Common myeloid progenitor, CD34-positive (primary cell): ENCODE measurements around the gene ZNF672.
"Not testable (repeated sequence)": the region's sequence is repeated elsewhere in the genome, so short reads cannot be mapped to it uniquely, and the experiment has no call there.

ENCODE experiments used
- CTCF ChIA-PET: fragments of 350-600 bp; sonication (Branson Sonifier 250); formaldehyde crosslinking; loops from one replicate; lab custom pipeline; 2021; ENCODE audit warnings: antibody characterized with exemption; lab: Charles Lee
- POLR2A ChIA-PET: fragments of 350-600 bp; sonication (Branson Sonifier 250); formaldehyde crosslinking; loops from one replicate; lab custom pipeline; 2021; ENCODE audit warnings: antibody characterized with exemption; lab: Charles Lee
- DNase-seq, 3 donors: peaks; one replicate each; pipeline versions ENCODE4 v3.0.0 to v3.0.0-alpha.2; 2013
- H3K27ac ChIP-seq, 2 experiments: 1 replicate in 1 of 2; 2 replicates in 1 of 2; pipeline ENCODE4 v1.7.0; 2013; ENCODE audit warnings: inconsistent platforms in 2 of 2, low read length in 2 of 2, mild to moderate bottlenecking in 2 of 2, low read depth in 1 of 2, moderate library complexity in 1 of 2; ENCODE audit not compliant: severe bottlenecking in 2 of 2, insufficient read depth in 1 of 2, poor library complexity in 1 of 2
- H3K27me3 ChIP-seq, 5 experiments: replicated peaks in 2 of 5; 1 replicate in 3 of 5; 2 replicates in 2 of 5; pipeline versions ENCODE4 v1.6.1 to v1.7.0; 2013; ENCODE audit warnings: low read length in 4 of 5, mild to moderate bottlenecking in 2 of 5, moderate library complexity in 2 of 5, inconsistent platforms in 1 of 5; ENCODE audit not compliant: insufficient read depth in 5 of 5, control insufficient read depth in 4 of 5
- H3K36me3 ChIP-seq, 4 experiments: 1 replicate in 2 of 4; 2 replicates in 2 of 4; pipeline versions ENCODE4 v1.6.1 to v1.7.0; 2013; ENCODE audit warnings: low read length in 3 of 4, control low read depth in 1 of 4, mild to moderate bottlenecking in 1 of 4; ENCODE audit not compliant: control insufficient read depth in 4 of 4, insufficient read depth in 4 of 4
- H3K4me1 ChIP-seq, 4 experiments: 1 replicate in 3 of 4; 2 replicates in 1 of 4; pipeline versions ENCODE4 v1.6.1 to v1.7.1; 2013; ENCODE audit warnings: low read length in 3 of 4, mild to moderate bottlenecking in 3 of 4, control low read depth in 1 of 4, inconsistent platforms in 1 of 4, moderate library complexity in 1 of 4; ENCODE audit not compliant: control insufficient read depth in 4 of 4, insufficient read depth in 4 of 4; ENCODE audit errors: control extremely low read depth in 1 of 4
- H3K4me3 ChIP-seq, 7 experiments: 1 replicate in 4 of 7; 2 replicates in 3 of 7; pipeline versions ENCODE4 v1.5.1 to v1.7.0; 2013; ENCODE audit warnings: mild to moderate bottlenecking in 7 of 7, low read length in 6 of 7, moderate library complexity in 6 of 7, inconsistent platforms in 2 of 7, low read depth in 2 of 7, control low read depth in 1 of 7; ENCODE audit not compliant: insufficient read depth in 4 of 7, control insufficient read depth in 1 of 7; ENCODE audit errors: extremely low read depth in 1 of 7
- H3K9me3 ChIP-seq, 5 experiments: 1 replicate in 4 of 5; 2 replicates in 1 of 5; pipeline versions ENCODE4 v1.6.1 to v1.7.1; 2013; ENCODE audit warnings: low read length in 4 of 5, mild to moderate bottlenecking in 2 of 5, inconsistent platforms in 1 of 5, low read depth in 1 of 5, moderate library complexity in 1 of 5; ENCODE audit not compliant: control insufficient read depth in 4 of 5, insufficient read depth in 2 of 5; ENCODE audit errors: control extremely low read depth in 1 of 5
- WGBS: methylation state at CpG from one replicate; pipeline ENCODE4 v1.1.5; 2013; ENCODE audit not compliant: insufficient coverage; 5-methylcytosine and 5-hydroxymethylcytosine counted together

Gene ZNF672

DNA sequence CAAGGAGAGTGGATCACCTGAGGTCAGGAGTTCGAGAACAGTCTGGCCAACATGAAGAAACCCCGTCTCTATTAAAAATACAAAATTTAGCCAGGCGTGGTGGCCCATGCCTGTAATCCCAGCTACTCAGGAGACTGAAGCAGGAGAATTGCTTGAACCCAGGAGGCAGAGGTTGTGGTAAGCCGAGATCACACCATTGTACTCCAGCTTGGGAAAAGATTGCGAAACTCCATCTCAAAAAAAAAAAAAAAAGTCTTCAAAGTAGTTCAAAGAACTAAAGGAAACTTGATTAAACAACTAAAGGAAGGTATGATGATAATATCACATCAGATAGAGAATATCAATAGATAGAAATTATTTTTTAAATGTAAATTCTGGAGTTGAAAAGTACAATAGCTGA, 43.4 kb upstream of the ZNF672 start:
- H3K4me3 ChIP-seq, POLR2A ChIA-PET, H3K27me3 ChIP-seq, H3K27ac ChIP-seq, DNase-seq, H3K4me1 ChIP-seq, CTCF ChIA-PET, H3K36me3 ChIP-seq, H3K9me3 ChIP-seq: not testable (repeated sequence)
- WGBS, result 100% methylated on average over 4 of the region's 5 CpGs

DNA sequence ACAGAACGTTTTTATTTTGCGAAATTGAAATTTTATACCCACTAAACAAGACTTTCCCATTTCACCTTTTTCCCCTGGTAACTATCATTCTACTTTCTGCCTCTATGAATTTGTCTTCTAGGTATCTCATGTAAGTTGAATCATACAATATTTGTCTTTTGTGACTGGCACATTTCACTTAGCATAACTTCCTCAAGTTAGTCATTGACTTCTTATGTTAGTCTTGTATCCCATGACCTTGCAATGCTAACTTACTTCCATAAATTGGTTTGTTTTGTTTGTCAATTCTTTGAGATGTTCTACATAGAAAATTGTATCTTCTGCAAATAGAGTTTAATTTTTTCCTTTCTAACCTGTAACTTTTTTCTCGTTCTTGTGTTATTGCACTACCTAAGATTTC, 39.2 kb upstream of the ZNF672 start:
- no CpG with 5 or more reads among the region's 3 CpGs for WGBS
- Histone ChIP-seq H3K27me3 (no peaks in the 10 kb centered on the region), H3K4me1 (peaks cover 0 to 4% (median 2%) of the 10 kb centered on the region in 4 experiments), H3K9me3 (peaks cover 0 to 10% (median 0%) of the 10 kb centered on the region in 5 experiments), H3K27ac (no peak overlapping the region), H3K4me3 (no peak overlapping the region), H3K36me3 (no peaks in the 10 kb centered on the region)
- peak in 1 of 3 donors; percentile 19 for DNase-seq
- POLR2A ChIA-PET, result no interaction called here
- CTCF ChIA-PET, result interaction anchor here (1.5 kb wide), 1 partner anchor 9 kb away, joined by 3 read pairs; no protein-coding TSS in a partner anchor

DNA sequence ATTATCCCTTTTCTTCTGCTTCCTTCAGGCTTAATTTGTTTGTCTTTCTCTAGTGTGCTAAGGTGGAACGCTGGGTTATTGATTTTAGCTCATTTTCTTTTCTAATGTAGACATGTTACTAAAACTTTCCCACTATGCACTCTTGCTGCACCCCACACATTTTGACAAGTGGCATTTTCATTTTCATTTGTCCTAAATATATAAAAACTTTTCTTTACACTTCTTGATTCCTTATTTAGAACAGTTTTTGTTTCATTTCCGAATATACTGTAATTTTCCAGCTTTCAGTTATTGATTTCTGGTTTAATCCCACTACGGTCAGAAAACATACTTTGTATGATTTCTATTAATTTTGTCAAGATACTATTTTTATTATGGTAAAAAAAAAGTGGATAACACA, 37.6 kb upstream of the ZNF672 start:
- Histone ChIP-seq H3K4me3 (no peak overlapping the region), H3K36me3 (no peaks in the 10 kb centered on the region), H3K27me3 (no peaks in the 10 kb centered on the region), H3K9me3 (peaks cover 0 to 8% (median 0%) of the 10 kb centered on the region in 5 experiments), H3K4me1 (peaks cover 6 to 20% (median 16%) of the 10 kb centered on the region in 4 experiments), H3K27ac (no peak overlapping the region)
- DNase-seq, result no peak
- ChIA-PET CTCF (interaction anchor here (1.0 kb wide), 1 partner anchor 20 kb away, joined by 3 read pairs; no protein-coding TSS in a partner anchor), POLR2A (no interaction called here)
- WGBS, result no CpG with 5 or more reads among the region's 3 CpGs

DNA sequence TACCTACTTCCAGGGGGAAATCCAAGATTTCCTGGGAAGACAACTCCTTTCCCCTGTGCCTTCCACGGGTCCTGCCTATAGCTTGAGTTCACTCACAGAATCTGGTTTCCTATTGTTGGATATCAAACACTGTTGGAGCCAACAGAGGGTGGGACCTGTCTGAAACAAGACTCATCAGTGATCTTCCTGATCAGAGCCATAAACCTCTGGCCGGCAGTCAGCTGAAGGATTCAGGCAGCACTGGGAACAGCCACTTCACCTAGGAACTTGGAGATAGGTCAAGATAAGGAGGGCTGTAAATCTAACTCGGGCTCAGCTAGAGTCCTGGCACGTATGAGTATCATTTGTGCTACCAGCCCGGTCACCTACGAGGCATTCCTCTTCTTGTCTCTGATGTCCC, 35.6 kb upstream of the ZNF672 start:
- no peaks in the 10 kb centered on the region for H3K36me3 ChIP-seq
- peaks cover 19 to 39% (median 34%) of the 10 kb centered on the region in 4 experiments for H3K4me1 ChIP-seq
- no peak overlapping the region for H3K4me3 ChIP-seq
- no peak for DNase-seq
- H3K27ac ChIP-seq, result no peak overlapping the region
- 95% methylated on average over 6 of the region's 6 CpGs for WGBS
- ChIA-PET CTCF (no interaction called here), POLR2A (no interaction called here)
- H3K27me3 ChIP-seq, result no peaks in the 10 kb centered on the region
- peaks cover 0 to 5% (median 0%) of the 10 kb centered on the region in 5 experiments for H3K9me3 ChIP-seq

DNA sequence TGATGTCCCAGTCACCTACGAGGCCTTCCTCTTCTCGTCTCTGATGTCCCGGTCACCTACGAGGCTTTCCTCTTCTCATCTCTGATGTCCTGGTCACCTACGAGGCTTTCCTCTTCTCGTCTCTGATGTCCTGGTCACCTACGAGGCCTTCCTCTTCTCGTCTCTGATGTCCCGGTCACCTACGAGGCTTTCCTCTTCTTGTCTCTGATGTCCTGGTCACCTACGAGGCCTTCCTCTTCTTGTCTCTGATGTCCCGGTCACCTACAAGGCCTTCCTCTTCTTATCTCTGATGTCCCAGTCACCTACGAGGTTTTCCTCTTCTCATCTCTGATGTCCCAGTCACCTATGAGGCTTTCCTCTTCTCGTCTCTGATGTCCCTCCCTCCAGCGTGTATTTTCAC, 34.5 kb upstream of the ZNF672 start:
- POLR2A ChIA-PET, H3K9me3 ChIP-seq, H3K27me3 ChIP-seq, H3K27ac ChIP-seq, H3K36me3 ChIP-seq, H3K4me3 ChIP-seq, DNase-seq: not testable (repeated sequence)
- peaks cover 19 to 40% (median 36%) of the 10 kb centered on the region in 4 experiments for H3K4me1 ChIP-seq
- 95% methylated on average over 15 of the region's 15 CpGs for WGBS
- CTCF ChIA-PET, result interaction anchor here (4.7 to 11.5 kb wide), 3 partner anchors 18 to 182 kb away, joined by 53 to 186 read pairs (median 58); partner anchors contain the start of gene OR14I1

DNA sequence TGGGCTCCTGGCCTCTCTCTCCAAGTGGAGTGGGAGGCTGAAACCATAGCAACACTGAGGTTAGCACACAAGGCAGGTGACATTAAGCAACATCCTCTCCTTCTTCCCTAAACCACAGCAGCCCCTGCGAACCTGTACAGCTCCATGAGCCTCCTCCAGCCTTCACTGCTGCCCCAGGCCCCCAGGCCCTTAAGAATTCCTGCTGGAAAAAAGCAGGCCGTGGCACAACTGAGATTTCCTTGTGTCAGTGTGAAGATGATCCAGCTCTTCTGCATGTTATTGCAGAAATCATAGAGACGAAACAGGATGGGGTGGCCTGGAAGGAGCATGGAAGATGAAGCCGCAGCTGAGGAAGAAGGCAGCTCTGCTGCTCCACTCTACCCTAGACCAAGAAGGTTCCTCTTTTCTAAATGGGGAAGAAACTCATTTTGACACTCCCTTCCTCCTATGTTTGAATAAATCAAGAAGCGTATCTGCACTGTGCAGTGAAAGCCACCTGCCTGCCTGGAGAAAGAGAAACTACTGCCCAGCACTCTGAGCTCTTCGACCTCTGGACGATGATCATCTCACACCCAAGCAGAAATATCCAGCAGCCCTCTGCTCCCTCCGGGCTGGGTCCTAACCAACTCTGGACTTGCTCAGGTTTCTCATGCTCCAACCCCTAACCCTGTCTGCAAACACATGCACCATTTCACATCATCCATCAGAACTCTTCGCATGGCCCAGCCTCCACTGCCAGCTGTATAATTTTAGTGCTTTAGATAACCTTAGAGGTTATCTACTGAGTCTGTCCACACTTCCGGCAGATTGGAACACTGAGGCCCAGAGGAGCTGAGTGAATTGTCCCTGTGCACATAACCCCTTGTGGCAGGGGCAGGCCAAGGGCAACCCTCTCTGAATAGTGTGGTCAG, 33.0 kb upstream of the ZNF672 start:
- Histone ChIP-seq H3K27ac (peak overlapping the region in 1 of 2 experiments; percentile 20), H3K4me3 (peak overlapping the region in 5 of 7 experiments; percentile 19 to 64 (median 47)), H3K36me3 (no peaks in the 10 kb centered on the region), H3K4me1 (peaks cover 19 to 40% (median 36%) of the 10 kb centered on the region in 4 experiments), H3K27me3 (no peaks in the 10 kb centered on the region), H3K9me3 (peaks cover 0 to 5% (median 0%) of the 10 kb centered on the region in 5 experiments)
- peak; percentile 80 to 96 (median 94) for DNase-seq
- CTCF ChIA-PET, result interaction anchor here (0.6 to 11.5 kb wide), 13 partner anchors 11 to 869 kb away, joined by 3 to 186 read pairs (median 6); partner anchors contain the start of gene OR14I1
- WGBS, result 4% methylated on average over 10 of the region's 10 CpGs
- POLR2A ChIA-PET, result interaction anchor here (1.4 kb wide), 1 partner anchor 21 kb away, joined by 3 read pairs; the partner anchor contains the start of gene SH3BP5L
